HUDEP-2 (cell line): ENCODE measurements around the gene CSTPP1.
"Not testable (repeated sequence)": the region's sequence is repeated elsewhere in the genome, so short reads cannot be mapped to it uniquely, and the experiment has no call there.

Experiments used
- DNase-seq, 76 experiments: peaks; one replicate each; lab custom pipeline; 2025; ENCODE audit not compliant: unreplicated experiment in 76 of 76; lab: John Stamatoyannopoulos, UW

The CSTPP1 gene

GRCh38 chr11:47083913-47084312 is 147.4 kb downstream of the CSTPP1 start:
- no peak for DNase-seq

GRCh38 chr11:47087801-47088200 is 151.2 kb downstream of the CSTPP1 start:
- DNase-seq, result peak in 32 of 76 experiments; percentile 1 to 44 (median 20)

GRCh38 chr11:47093541-47093940 is 157.0 kb downstream of the CSTPP1 start:
- DNase-seq, result no peak

- DNase-seq, result not testable (repeated sequence)
Observed at GRCh38 chr11:47096871-47097270, 160.3 kb downstream of the CSTPP1 start.

GRCh38 chr11:47098223-47098622 is 161.7 kb downstream of the CSTPP1 start:
- not testable (repeated sequence) for DNase-seq

GRCh38 chr11:47099214-47099917 is 162.8 kb downstream of the CSTPP1 start:
- DNase-seq, result no peak

GRCh38 chr11:47099918-47100315 is 163.4 kb downstream of the CSTPP1 start:
- DNase-seq, result no peak

- no peak for DNase-seq
Observed at GRCh38 chr11:47101406-47101805, 164.8 kb downstream of the CSTPP1 start.

GRCh38 chr11:47104261-47104950 is 167.8 kb downstream of the CSTPP1 start:
- DNase-seq, result no peak

GRCh38 chr11:47105541-47105940 is 169.0 kb downstream of the CSTPP1 start:
- DNase-seq, result no peak

- no peak for DNase-seq
Observed at GRCh38 chr11:47105974-47106373, 169.4 kb downstream of the CSTPP1 start.

GRCh38 chr11:47106798-47107411 is 170.3 kb downstream of the CSTPP1 start:
- DNase-seq, result no peak

- DNase-seq, result no peak
Observed at GRCh38 chr11:47107744-47108143, 171.2 kb downstream of the CSTPP1 start.

- DNase-seq, result no peak
Observed at GRCh38 chr11:47108214-47108613, 171.7 kb downstream of the CSTPP1 start.

GRCh38 chr11:47109051-47109726 is 172.6 kb downstream of the CSTPP1 start:
- DNase-seq, result no peak

- DNase-seq, result no peak
Observed at GRCh38 chr11:47109727-47110246, 173.2 kb downstream of the CSTPP1 start.

GRCh38 chr11:47111318-47111804 is 174.8 kb downstream of the CSTPP1 start:
- no peak for DNase-seq

GRCh38 chr11:47112941-47113340 is 176.4 kb downstream of the CSTPP1 start:
- DNase-seq, result not testable (repeated sequence)

- DNase-seq, result not testable (repeated sequence)
Observed at GRCh38 chr11:47118958-47119688, 182.6 kb downstream of the CSTPP1 start.

GRCh38 chr11:47121056-47121455 is 184.5 kb downstream of the CSTPP1 start:
- no peak for DNase-seq
